ENCODE data around the gene PARVB.

The PARVB gene

DNA sequence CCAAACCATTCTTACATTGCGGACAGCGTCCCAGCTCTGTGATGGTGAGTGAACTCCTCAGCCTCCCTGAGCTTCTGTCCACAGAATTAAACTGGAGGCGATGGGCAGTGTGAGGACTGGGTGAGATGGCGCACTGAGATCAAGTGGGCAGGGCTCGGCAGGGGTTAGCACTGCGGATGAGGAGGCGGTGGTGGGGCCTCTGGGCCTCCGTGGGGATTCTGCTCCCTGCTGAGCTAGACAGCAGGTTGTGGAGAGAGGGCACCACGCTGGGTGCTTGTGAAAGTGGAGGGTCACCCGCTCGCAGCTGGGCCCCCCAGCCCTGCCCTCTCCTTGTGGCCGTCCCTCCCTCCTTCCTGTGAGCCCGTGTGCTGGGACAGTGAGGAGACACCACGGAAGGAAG lies 131.0 kb downstream of the PARVB start:
- Histone ChIP-seq H3K4me3 (ENCODE audit: low read length in 2 of 2) (no peak overlapping the region), H3K9me3 (ENCODE audit: control insufficient read depth in 2 of 2, low read length in 2 of 2) (no peaks in the 10 kb centered on the region), H3K27ac (ENCODE audit: low read depth in 2 of 2, low read length in 2 of 2) (no peak overlapping the region), H3K36me3 (ENCODE audit: control insufficient read depth in 2 of 2, insufficient read depth in 2 of 2, low read length in 2 of 2) (no peaks in the 10 kb centered on the region), H3K4me1 (ENCODE audit: control insufficient read depth in 2 of 2, insufficient read depth in 2 of 2, low read length in 2 of 2) (no peaks in the 10 kb centered on the region), H3K27me3 (ENCODE audit: control insufficient read depth in 2 of 2, insufficient read depth in 2 of 2, low read length in 2 of 2) (no peaks in the 10 kb centered on the region), H3K9ac (ENCODE audit: low read depth in 1 of 2, low read length in 2 of 2) (no peak overlapping the region)

- Histone ChIP-seq H3K27me3 (ENCODE audit: control insufficient read depth in 2 of 2, insufficient read depth in 2 of 2, low read length in 2 of 2) (no peaks in the 10 kb centered on the region), H3K9me3 (ENCODE audit: control insufficient read depth in 2 of 2, low read length in 2 of 2) (no peaks in the 10 kb centered on the region), H3K4me1 (ENCODE audit: control insufficient read depth in 2 of 2, insufficient read depth in 2 of 2, low read length in 2 of 2) (no peaks in the 10 kb centered on the region), H3K27ac (ENCODE audit: low read depth in 2 of 2, low read length in 2 of 2) (no peak overlapping the region), H3K4me3 (ENCODE audit: low read length in 2 of 2) (no peak overlapping the region), H3K36me3 (ENCODE audit: control insufficient read depth in 2 of 2, insufficient read depth in 2 of 2, low read length in 2 of 2) (no peaks in the 10 kb centered on the region), H3K9ac (ENCODE audit: low read depth in 1 of 2, low read length in 2 of 2) (no peak overlapping the region)
Observed at GRCh38 chr22:44157916-44158618, 134.0 kb downstream of the PARVB start.

DNA sequence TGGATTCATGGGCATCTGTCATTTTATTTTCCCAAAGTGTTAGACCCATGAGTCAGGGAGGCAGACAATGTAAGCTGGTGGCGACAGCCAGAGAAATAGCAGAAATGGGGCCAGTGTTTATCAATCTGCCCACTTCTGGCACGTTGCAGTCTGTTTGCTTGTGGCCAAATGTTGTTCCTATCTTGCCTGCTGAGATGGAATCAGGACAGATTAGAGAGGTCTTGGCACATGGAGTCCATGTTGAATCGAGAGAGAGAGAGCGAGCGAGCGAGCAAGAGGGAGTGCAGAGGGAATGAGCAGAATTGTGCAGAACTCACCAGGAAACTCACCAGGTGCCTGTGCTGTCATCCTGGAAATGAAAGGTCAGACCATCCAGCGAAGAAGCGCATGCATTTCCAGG lies 134.7 kb downstream of the PARVB start:
- no peaks in the 10 kb centered on the region for H3K9me3 ChIP-seq (ENCODE audit: control insufficient read depth in 2 of 2, low read length in 2 of 2)
- no peak overlapping the region for H3K4me3 ChIP-seq (ENCODE audit: low read length in 2 of 2)
- H3K4me1 ChIP-seq (ENCODE audit: control insufficient read depth in 2 of 2, insufficient read depth in 2 of 2, low read length in 2 of 2): no peaks in the 10 kb centered on the region
- no peak overlapping the region for H3K27ac ChIP-seq (ENCODE audit: low read depth in 2 of 2, low read length in 2 of 2)
- H3K9ac ChIP-seq (ENCODE audit: low read depth in 1 of 2, low read length in 2 of 2): no peak overlapping the region
- no peaks in the 10 kb centered on the region for H3K36me3 ChIP-seq (ENCODE audit: control insufficient read depth in 2 of 2, insufficient read depth in 2 of 2, low read length in 2 of 2)
- H3K27me3 ChIP-seq (ENCODE audit: control insufficient read depth in 2 of 2, insufficient read depth in 2 of 2, low read length in 2 of 2): no peaks in the 10 kb centered on the region

- H3K36me3 ChIP-seq (ENCODE audit: control insufficient read depth in 2 of 2, insufficient read depth in 2 of 2, low read length in 2 of 2): no peaks in the 10 kb centered on the region
- no peaks in the 10 kb centered on the region for H3K9me3 ChIP-seq (ENCODE audit: control insufficient read depth in 2 of 2, low read length in 2 of 2)
Observed at GRCh38 chr22:44159221-44159620, 135.1 kb downstream of the PARVB start.

GRCh38 chr22:44159811-44160210 lies 135.7 kb downstream of the PARVB start:
- Histone ChIP-seq H3K36me3 (ENCODE audit: control insufficient read depth in 2 of 2, insufficient read depth in 2 of 2, low read length in 2 of 2) (no peaks in the 10 kb centered on the region), H3K9me3 (ENCODE audit: control insufficient read depth in 2 of 2, low read length in 2 of 2) (no peaks in the 10 kb centered on the region), H3K4me3 (ENCODE audit: low read length in 2 of 2) (no peak overlapping the region)

More at GRCh38 chr22:44159221-44159620, 135.1 kb downstream of the PARVB start:
- Histone ChIP-seq H3K4me3 (ENCODE audit: low read length in 2 of 2) (no peak overlapping the region), H3K4me1 (ENCODE audit: control insufficient read depth in 2 of 2, insufficient read depth in 2 of 2, low read length in 2 of 2) (no peaks in the 10 kb centered on the region), H3K9ac (ENCODE audit: low read depth in 1 of 2, low read length in 2 of 2) (no peak overlapping the region), H3K27me3 (ENCODE audit: control insufficient read depth in 2 of 2, insufficient read depth in 2 of 2, low read length in 2 of 2) (no peaks in the 10 kb centered on the region), H3K27ac (ENCODE audit: low read depth in 2 of 2, low read length in 2 of 2) (no peak overlapping the region)

DNA sequence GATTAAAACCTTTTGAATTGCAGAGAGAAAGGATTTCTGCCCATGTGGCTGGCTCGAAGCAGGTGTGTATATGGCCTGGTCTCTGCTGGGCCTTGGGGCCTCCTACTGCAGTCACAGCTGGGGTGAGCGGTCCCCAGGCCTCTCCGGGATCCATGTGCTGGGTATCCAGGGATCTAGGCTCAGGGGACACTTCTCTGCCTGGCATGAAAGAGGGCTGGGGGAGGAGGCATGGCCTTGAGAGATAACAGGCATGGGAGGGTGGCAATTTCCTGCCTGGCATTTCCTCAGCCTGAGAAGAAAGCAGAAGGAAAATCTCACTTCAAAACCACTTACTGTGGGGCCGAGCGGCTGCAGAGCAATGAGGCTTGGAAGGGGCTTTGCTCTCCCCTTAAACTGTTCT lies 136.3 kb downstream of the PARVB start:
- Histone ChIP-seq H3K27me3 (ENCODE audit: control insufficient read depth in 2 of 2, insufficient read depth in 2 of 2, low read length in 2 of 2) (no peaks in the 10 kb centered on the region), H3K9ac (ENCODE audit: low read depth in 1 of 2, low read length in 2 of 2) (no peak overlapping the region), H3K36me3 (ENCODE audit: control insufficient read depth in 2 of 2, insufficient read depth in 2 of 2, low read length in 2 of 2) (no peaks in the 10 kb centered on the region), H3K4me1 (ENCODE audit: control insufficient read depth in 2 of 2, insufficient read depth in 2 of 2, low read length in 2 of 2) (no peaks in the 10 kb centered on the region), H3K4me3 (ENCODE audit: low read length in 2 of 2) (no peak overlapping the region), H3K9me3 (ENCODE audit: control insufficient read depth in 2 of 2, low read length in 2 of 2) (no peaks in the 10 kb centered on the region), H3K27ac (ENCODE audit: low read depth in 2 of 2, low read length in 2 of 2) (no peak overlapping the region)

More at GRCh38 chr22:44159811-44160210, 135.7 kb downstream of the PARVB start:
- no peak overlapping the region for H3K9ac ChIP-seq (ENCODE audit: low read depth in 1 of 2, low read length in 2 of 2)
- H3K4me1 ChIP-seq (ENCODE audit: control insufficient read depth in 2 of 2, insufficient read depth in 2 of 2, low read length in 2 of 2): no peaks in the 10 kb centered on the region
- no peaks in the 10 kb centered on the region for H3K27me3 ChIP-seq (ENCODE audit: control insufficient read depth in 2 of 2, insufficient read depth in 2 of 2, low read length in 2 of 2)
- no peak overlapping the region for H3K27ac ChIP-seq (ENCODE audit: low read depth in 2 of 2, low read length in 2 of 2)

DNA sequence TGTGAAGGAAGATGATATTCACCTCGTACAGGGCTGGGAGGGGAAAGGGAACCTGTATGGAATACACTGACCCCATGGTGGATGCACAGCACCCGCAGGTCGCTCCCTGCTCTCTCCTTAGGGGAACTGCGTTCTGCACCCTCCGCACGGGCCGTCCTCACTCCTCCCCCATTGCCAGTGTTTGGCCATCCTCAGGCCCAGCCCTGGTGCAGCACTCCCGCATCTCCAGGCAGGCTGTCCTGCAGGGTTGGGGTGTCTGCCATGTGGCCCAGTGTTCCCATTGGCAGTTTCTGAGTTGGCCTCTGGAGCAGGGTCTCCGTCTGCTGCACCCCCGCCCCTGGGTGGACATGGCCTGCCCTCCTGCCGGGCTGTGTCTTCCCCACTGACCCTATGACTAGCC lies 137.6 kb downstream of the PARVB start:
- no peak overlapping the region for H3K9ac ChIP-seq (ENCODE audit: low read depth in 1 of 2, low read length in 2 of 2)

DNA sequence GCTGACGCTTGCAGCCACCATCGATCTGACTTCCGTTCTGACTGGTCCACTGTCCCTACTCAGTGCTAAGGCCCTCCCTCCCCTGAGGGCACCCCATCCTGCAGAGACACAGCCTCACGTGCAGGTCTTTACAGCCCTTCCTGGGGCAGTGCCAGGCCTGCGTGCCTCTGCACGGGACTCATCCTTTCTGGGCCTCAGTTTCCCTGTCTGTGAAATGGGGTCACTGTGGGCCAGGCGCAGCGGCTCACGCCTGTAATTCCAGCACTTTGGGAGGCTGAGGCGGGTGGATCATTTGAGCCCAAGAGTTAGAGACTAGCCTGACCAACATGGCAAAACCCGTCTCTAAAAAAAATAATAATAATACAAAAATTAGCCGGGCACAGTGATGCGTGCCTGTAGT lies 138.9 kb downstream of the PARVB start:
- Histone ChIP-seq H3K9me3 (ENCODE audit: control insufficient read depth in 2 of 2, low read length in 2 of 2) (no peaks in the 10 kb centered on the region), H3K27ac (ENCODE audit: low read depth in 2 of 2, low read length in 2 of 2) (no peak overlapping the region), H3K27me3 (ENCODE audit: control insufficient read depth in 2 of 2, insufficient read depth in 2 of 2, low read length in 2 of 2) (no peaks in the 10 kb centered on the region), H3K36me3 (ENCODE audit: control insufficient read depth in 2 of 2, insufficient read depth in 2 of 2, low read length in 2 of 2) (no peaks in the 10 kb centered on the region), H3K4me1 (ENCODE audit: control insufficient read depth in 2 of 2, insufficient read depth in 2 of 2, low read length in 2 of 2) (no peaks in the 10 kb centered on the region), H3K4me3 (ENCODE audit: low read length in 2 of 2) (no peak overlapping the region), H3K9ac (ENCODE audit: low read depth in 1 of 2, low read length in 2 of 2) (no peak overlapping the region)

More for the DNA sequence above, 137.6 kb downstream of the PARVB start:
- Histone ChIP-seq H3K27me3 (ENCODE audit: control insufficient read depth in 2 of 2, insufficient read depth in 2 of 2, low read length in 2 of 2) (no peaks in the 10 kb centered on the region), H3K36me3 (ENCODE audit: control insufficient read depth in 2 of 2, insufficient read depth in 2 of 2, low read length in 2 of 2) (no peaks in the 10 kb centered on the region), H3K4me3 (ENCODE audit: low read length in 2 of 2) (no peak overlapping the region), H3K9me3 (ENCODE audit: control insufficient read depth in 2 of 2, low read length in 2 of 2) (no peaks in the 10 kb centered on the region), H3K4me1 (ENCODE audit: control insufficient read depth in 2 of 2, insufficient read depth in 2 of 2, low read length in 2 of 2) (no peaks in the 10 kb centered on the region), H3K27ac (ENCODE audit: low read depth in 2 of 2, low read length in 2 of 2) (no peak overlapping the region)

DNA sequence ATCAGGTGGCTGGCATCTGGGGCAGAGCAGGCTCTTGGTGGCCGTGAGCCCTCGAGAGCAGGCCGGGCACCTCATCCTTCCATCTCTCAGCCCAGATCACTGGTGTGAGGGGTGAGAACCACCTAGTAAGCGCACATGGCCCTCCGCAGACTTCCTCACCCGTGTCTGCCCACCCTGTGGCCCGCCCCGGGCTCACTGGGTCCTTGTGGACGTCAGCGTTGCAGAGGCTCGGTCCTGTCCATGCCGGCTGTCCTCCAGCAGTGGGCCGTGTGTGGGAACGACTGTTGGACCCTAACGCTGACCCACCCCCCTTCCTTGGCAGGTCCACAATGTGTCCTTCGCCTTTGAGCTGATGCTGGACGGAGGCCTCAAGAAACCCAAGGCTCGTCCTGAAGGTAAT lies 139.4 kb downstream of the PARVB start:
- Histone ChIP-seq H3K4me1 (ENCODE audit: control insufficient read depth in 2 of 2, insufficient read depth in 2 of 2, low read length in 2 of 2) (no peaks in the 10 kb centered on the region), H3K9me3 (ENCODE audit: control insufficient read depth in 2 of 2, low read length in 2 of 2) (no peaks in the 10 kb centered on the region), H3K27me3 (ENCODE audit: control insufficient read depth in 2 of 2, insufficient read depth in 2 of 2, low read length in 2 of 2) (no peaks in the 10 kb centered on the region), H3K27ac (ENCODE audit: low read depth in 2 of 2, low read length in 2 of 2) (no peak overlapping the region), H3K36me3 (ENCODE audit: control insufficient read depth in 2 of 2, insufficient read depth in 2 of 2, low read length in 2 of 2) (no peaks in the 10 kb centered on the region), H3K9ac (ENCODE audit: low read depth in 1 of 2, low read length in 2 of 2) (no peak overlapping the region), H3K4me3 (ENCODE audit: low read length in 2 of 2) (no peak overlapping the region)

DNA sequence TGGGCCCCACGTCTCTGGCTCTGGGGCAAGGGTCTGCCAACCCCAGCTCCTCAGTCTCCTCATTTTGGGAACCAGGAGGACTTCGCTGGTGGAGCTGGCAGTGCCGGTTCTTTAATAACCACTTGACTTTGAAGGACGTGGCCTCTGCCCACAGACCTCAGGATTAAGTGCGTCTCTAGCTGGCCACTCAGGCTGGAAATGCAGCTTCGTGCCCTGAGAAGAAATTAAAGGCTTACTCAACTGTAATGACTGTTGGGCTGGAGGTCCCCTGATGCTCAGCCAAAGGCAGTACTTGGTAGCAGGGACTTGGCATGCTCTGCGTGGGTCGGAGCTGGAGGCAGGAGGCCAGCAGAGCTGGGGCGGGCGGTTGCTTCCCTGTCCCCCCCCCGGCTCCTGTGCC lies 139.9 kb downstream of the PARVB start:
- H3K4me1 ChIP-seq (ENCODE audit: control insufficient read depth in 2 of 2, insufficient read depth in 2 of 2, low read length in 2 of 2): no peaks in the 10 kb centered on the region
- H3K36me3 ChIP-seq (ENCODE audit: control insufficient read depth in 2 of 2, insufficient read depth in 2 of 2, low read length in 2 of 2): no peaks in the 10 kb centered on the region
- no peak overlapping the region for H3K4me3 ChIP-seq (ENCODE audit: low read length in 2 of 2)
- no peaks in the 10 kb centered on the region for H3K27me3 ChIP-seq (ENCODE audit: control insufficient read depth in 2 of 2, insufficient read depth in 2 of 2, low read length in 2 of 2)
- no peaks in the 10 kb centered on the region for H3K9me3 ChIP-seq (ENCODE audit: control insufficient read depth in 2 of 2, low read length in 2 of 2)
- no peak overlapping the region for H3K9ac ChIP-seq (ENCODE audit: low read depth in 1 of 2, low read length in 2 of 2)
- H3K27ac ChIP-seq (ENCODE audit: low read depth in 2 of 2, low read length in 2 of 2): no peak overlapping the region

Measured in mucosa of rectum (tissue), 2 donors.